Upper lobe of right lung (tissue), 1 donor: ENCODE measurements around the gene GALNT12. TPM values are rescaled to one million over a fixed set of nuclear protein-coding genes. Genes with fewer than 3 reads are reported as not detected.

Experiments used
- ATAC-seq: fragments of 200-7000 bp; cut with Tn5 transposase; one replicate; pipeline ENCODE4 v1.9.1; 2020; ENCODE audit warnings: mild to moderate bottlenecking, moderate library complexity
- DNase-seq: peaks from one replicate; pipeline ENCODE4 v3.0.0-alpha.2; 2020
- H3K27ac ChIP-seq: fragments of 200-600 bp; one replicate; pipeline ENCODE4 v1.8.0; 2022
- H3K27me3 ChIP-seq: fragments of 200-600 bp; one replicate; pipeline ENCODE4 v1.8.0; 2022; ENCODE audit warnings: mild to moderate bottlenecking
- H3K36me3 ChIP-seq: fragments of 200-600 bp; one replicate; pipeline ENCODE4 v1.8.0; 2022
- H3K4me1 ChIP-seq: fragments of 200-600 bp; one replicate; pipeline ENCODE4 v1.8.0; 2022
- H3K4me3 ChIP-seq: fragments of 200-600 bp; one replicate; pipeline ENCODE4 v1.8.0; 2022; ENCODE audit warnings: mild to moderate bottlenecking
- H3K9me3 ChIP-seq: fragments of 200-600 bp; one replicate; pipeline ENCODE4 v1.8.0; 2022
- CTCF ChIP-seq: fragments of 200-600 bp; IDR thresholded peaks from one replicate; pipeline ENCODE4 v1.8.0; 2022; ENCODE audit warnings: antibody characterized with exemption
- intact Hi-C: fragments of 100-400 bp; cut with DNase I; formaldehyde crosslinking; loops from one replicate; pipeline ENCODE4 v1.11.0; 2022
- total RNA-seq: library from RNA; stranded (reverse); fragmentation: NEBNext Ultra II Directional; extraction: Animal tissue kit (Norgen Biotek cat#: 25700); gene quantifications from one replicate; pipeline ENCODE4 v1.2.1, GENCODE V29; 2021
- donor health status: DM: no; HTN: yes; CAD: no; lungs with severe emphysema.

GALNT12 gene
- total RNA-seq, 1 donor from 2014 or later: 28.3 TPM

GRCh38 chr9:98885575-98886295, 78.3 kb downstream of the GALNT12 start:
- intact Hi-C loops: no loop called here
- ATAC-seq (no peak), DNase-seq (no peak)
- Histone ChIP-seq H3K27ac (no peak overlapping the region), H3K4me3 (no peak overlapping the region), H3K36me3 (no peaks in the 10 kb centered on the region), H3K4me1 (peaks cover 25% of the 10 kb centered on the region), H3K9me3 (no peaks in the 10 kb centered on the region), H3K27me3 (no peaks in the 10 kb centered on the region)
- TF ChIP-seq CTCF: no peak

DNA sequence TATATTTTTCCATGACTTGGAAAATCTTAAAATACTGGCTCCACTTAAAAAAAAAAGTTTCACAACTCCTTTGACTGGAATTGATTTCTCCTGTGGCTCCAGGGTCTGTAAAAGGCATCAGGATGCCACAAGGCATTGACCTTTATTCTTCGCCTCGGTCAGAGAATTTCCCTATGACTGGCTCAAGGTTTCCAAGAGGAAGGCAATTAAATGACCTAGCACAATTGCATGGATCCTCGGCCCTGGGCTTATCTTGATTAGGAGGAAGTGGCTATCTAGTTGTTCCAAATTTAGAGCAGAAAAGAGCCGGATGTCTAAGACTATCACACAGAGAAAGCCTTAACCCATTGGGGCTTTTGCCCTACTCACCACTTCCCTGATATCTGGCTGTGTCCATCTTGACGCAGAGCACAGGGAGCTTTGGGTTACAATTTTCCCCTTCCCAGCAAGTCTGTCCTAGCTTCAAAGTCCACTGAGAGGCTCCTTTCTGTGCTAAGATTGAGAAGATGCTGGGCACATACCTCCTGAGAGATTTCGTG, 79.3 kb downstream of the GALNT12 start:
- TF ChIP-seq CTCF: no peak
- Histone ChIP-seq H3K27ac (no peak overlapping the region), H3K27me3 (no peaks in the 10 kb centered on the region), H3K9me3 (no peaks in the 10 kb centered on the region), H3K4me3 (no peak overlapping the region), H3K4me1 (peaks cover 25% of the 10 kb centered on the region), H3K36me3 (no peaks in the 10 kb centered on the region)
- ATAC-seq: peak; percentile 40
- intact Hi-C loops: no loop called here
- DNase-seq: no peak

GRCh38 chr9:98887918-98888510, 80.5 kb downstream of the GALNT12 start:
- intact Hi-C loops: no loop called here
- Histone ChIP-seq H3K27me3 (no peaks in the 10 kb centered on the region), H3K4me3 (no peak overlapping the region), H3K36me3 (no peaks in the 10 kb centered on the region), H3K9me3 (no peaks in the 10 kb centered on the region), H3K4me1 (peaks cover 22% of the 10 kb centered on the region), H3K27ac (no peak overlapping the region)
- DNase-seq: no peak
- no peak for TF ChIP-seq CTCF
- no peak for ATAC-seq

- ATAC-seq: no peak
- H3K27me3 ChIP-seq: no peaks in the 10 kb centered on the region
- no peak overlapping the region for H3K4me3 ChIP-seq
- no peak for DNase-seq
- no peak for TF ChIP-seq CTCF
- no peaks in the 10 kb centered on the region for H3K36me3 ChIP-seq
- intact Hi-C loops: no loop called here
- H3K9me3 ChIP-seq: no peaks in the 10 kb centered on the region
- peaks cover 22% of the 10 kb centered on the region for H3K4me1 ChIP-seq
- H3K27ac ChIP-seq: peak overlapping the region; percentile 24
Observed at GRCh38 chr9:98888801-98889421, 81.4 kb downstream of the GALNT12 start.

- no peaks in the 10 kb centered on the region for H3K36me3 ChIP-seq
- no peaks in the 10 kb centered on the region for H3K27me3 ChIP-seq
- no peaks in the 10 kb centered on the region for H3K9me3 ChIP-seq
- H3K4me3 ChIP-seq: no peak overlapping the region
- intact Hi-C loops: no loop called here
- peaks cover 22% of the 10 kb centered on the region for H3K4me1 ChIP-seq
- no peak for ATAC-seq
- H3K27ac ChIP-seq: no peak overlapping the region
- DNase-seq: no peak
- no peak for TF ChIP-seq CTCF
Observed at GRCh38 chr9:98890256-98890655, 82.8 kb downstream of the GALNT12 start.
